NCI-H748 (cell line): Measurements from ENCODE around the gene PIRT.
A peak's percentile ranks its signal among the peaks of the same experiment; 100 is the strongest.
"Not testable (repeated sequence)": the region's sequence is repeated elsewhere in the genome, so short reads cannot be mapped to it uniquely, and the experiment has no call there.

ENCODE experiments used
- DNase-seq: peaks from one replicate; lab custom pipeline; 2025; ENCODE audit not compliant: unreplicated experiment; lab: John Stamatoyannopoulos, UW

PIRT gene

DNA sequence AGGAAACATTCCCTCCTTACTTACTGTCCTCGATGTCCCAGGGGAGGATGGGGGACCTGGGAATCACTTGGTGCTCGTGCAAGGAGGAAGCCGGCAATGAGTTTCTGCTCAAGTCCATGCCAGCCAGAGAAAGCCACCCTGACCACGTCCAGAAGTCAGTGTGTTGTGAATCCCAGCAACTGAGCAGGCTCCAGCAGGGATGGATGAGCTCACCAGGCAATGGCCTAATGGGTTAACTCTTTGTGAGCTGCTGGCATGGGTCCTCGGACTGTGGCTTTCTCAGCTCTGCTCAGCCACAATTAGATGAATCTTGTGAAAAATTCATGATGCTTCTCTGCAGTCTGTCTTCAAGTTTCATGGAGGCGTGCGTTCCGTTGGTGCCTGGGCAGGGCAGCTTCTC, at the start of gene PIRT:
PIRT (minus strand) TSS at position 167 of the 400 bp plus-strand sequence. CDS start 12,442 bp downstream, outside the sequence.
- DNase-seq, result no peak

DNA sequence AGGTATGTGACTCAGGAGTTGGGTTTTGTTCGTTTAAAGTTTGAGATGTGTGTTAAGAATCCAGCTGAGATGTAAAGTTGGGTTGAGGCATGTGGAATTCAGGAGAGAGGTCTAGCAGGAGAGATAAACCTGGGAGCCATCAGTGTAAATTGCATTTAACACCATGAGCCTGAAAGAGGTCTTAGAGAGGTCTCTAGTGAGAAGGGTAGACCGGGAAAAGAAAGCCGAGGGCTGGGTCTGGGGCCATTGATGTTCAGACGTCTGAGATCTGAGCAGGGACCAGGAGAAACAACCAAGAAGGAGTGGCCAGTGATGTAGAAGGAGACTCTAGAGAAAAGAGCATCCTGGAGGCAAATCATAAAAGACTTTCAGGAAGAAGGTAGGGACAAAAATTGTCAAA, 44.1 kb upstream of the PIRT start:
- DNase-seq, result no peak

GRCh38 chr17:10879190-10879836, 41.4 kb upstream of the PIRT start:
- no peak for DNase-seq

DNA sequence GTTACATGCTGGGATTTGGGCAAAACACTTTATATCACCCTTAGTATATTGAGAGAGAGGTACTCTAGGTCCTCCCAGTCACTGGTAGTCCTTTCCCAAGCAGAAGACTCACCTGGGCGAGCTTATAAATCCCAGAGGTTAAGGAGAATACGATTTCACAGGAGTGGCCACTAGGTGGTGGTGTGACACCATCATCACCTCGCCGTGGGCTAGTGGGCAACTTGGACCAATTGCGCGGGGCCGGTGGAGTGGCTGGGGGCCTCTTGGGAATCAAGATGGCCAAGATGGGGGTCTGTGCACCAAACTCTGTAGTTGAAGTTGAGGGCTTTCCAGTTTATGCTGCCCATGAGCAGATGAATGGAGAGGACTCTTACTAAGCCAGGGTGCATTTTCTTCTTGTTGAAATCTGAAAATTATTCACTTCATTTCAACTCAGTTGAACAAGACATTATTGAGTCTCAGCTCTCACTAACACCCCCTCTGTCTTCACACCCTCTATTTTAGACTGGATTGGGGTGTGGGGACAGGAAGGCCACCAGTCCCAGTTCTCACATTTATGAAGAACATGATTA, 38.2 kb upstream of the PIRT start:
- DNase-seq, result peak; percentile 49

- DNase-seq, result no peak
Measured at GRCh38 chr17:10875430-10875851, 37.6 kb upstream of the PIRT start.

- no peak for DNase-seq
Measured at GRCh38 chr17:10871914-10872313, 34.0 kb upstream of the PIRT start.

DNA sequence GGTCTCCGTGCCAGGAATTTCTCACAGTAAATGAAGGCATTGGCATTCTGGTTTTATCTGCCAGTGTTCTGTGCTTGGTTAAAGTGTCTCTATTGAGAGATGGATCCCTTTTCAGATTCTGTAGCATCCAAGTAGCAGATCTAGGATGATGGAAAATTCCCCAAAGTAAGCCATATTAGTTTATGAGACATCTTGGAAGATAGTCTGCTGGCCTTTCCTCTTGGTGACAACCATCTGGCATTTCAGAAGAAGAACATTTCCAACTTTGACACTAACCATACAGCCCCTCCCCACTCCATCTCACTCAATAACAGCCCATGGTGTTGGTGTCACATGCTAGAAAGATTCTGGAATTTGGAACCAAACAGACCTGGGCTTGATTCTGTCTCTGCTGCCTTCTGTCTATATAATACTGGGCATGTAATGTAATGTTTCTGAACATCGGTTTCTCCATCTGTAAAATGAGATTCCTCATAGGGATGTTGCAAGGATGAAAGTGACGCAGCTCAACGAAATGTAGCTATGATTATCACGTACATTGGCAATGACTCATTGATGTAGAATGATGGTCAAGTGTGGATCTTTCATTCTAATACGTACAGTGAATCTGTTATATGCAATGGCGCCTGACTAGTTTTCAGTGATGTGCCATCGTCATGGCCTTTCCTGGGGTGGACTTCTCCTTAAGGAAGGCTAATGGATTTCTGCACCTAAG, 32.6 kb upstream of the PIRT start:
- DNase-seq, result no peak

GRCh38 chr17:10868744-10869143, 30.9 kb upstream of the PIRT start:
- not testable (repeated sequence) for DNase-seq

- no peak for DNase-seq
Measured at GRCh38 chr17:10859051-10859450, 21.2 kb upstream of the PIRT start.

DNA sequence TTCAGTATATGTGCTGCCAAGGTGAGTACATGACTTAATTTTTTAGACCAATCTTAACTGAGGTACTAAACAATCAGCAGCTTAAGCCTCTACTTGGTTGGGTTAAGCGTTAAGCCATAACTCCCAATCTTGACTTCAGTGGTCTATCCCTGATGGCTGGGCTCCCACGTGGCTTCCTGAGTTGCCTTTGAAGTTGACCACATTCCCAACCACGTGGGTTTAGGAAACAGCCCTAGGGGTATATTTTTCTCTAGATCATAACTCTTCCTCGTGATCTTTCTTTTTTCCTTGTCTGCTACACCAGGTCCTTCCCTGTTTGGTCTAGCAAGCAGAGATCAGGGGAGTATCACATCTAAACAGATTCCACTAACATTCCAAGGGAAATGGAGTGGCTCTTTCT, 20.1 kb upstream of the PIRT start:
- DNase-seq, result no peak

DNA sequence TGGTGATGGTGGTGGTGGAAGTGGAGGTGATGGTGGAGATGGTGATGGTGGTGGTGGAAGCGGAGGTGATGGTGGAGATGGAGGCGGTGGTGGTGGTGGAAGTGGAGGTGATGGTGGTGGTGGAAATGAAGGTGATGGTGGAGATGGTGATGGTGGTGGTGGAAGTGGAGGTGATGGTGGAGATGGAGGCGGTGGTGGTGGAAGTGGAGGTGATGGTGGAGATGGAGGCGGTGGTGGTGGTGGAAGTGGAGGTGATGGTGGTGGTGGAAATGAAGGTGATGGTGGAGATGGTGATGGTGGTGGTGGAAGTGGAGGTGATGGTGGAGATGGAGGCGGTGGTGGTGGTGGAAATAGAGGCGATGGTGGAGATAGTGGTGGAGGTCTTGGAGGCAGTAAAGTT, 8.7 kb upstream of the PIRT start:
- not testable (repeated sequence) for DNase-seq

DNA sequence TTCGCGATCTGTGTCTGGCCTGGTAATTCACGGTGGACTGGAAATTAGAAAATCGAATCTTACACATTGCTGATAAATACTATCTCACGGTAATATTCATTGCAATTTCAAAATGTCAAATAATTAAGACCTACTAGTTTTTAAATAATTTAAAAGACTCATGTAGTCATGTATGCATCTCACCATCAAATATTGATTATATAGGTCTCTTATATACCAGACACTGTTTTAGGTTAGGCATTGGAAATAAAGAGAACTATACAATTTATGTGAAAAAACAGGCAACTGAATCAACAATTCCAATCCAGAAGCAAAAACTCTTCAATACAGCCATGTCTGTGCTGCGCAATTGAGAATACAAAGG, 7.5 kb upstream of the PIRT start:
- no peak for DNase-seq

DNA sequence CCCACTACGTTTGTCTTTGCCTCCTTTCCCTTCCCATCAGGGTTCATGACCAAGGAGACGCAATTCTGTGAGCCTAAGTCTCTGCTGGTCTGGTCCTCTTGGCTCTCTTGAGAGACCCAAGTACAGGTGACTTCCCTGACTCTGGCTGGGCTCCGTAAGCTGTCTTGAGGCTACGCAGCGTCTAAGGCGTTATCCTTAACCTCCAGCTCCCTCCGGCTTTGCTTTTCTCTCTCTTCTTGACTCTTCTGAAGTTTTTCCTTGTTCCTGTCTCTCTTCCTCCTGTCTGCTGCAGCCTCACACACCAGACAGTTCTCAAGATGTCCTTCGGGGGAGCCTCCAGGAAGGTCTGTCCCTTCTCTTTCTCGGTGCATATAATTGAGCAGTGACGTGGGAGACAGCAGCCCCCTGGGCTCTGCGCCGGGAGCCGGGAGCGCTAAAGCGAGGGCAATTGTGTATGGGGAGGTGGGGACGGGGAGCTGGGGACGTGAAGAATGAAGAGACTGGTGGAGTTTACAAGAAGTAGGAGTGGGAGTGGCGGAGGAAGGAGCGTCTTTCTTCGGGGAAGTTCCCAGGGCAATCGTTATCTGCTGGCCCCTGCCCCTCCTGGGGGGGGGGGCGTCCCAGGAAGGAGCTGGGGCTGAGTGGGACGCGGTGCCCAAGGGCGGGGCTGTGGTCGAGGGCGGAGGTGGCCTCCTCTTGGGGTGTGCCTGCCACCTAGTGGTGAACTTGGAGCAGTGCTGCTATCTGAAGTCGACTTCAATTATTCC, 6.9 kb upstream of the PIRT start:
- DNase-seq, result peak; percentile 61

DNA sequence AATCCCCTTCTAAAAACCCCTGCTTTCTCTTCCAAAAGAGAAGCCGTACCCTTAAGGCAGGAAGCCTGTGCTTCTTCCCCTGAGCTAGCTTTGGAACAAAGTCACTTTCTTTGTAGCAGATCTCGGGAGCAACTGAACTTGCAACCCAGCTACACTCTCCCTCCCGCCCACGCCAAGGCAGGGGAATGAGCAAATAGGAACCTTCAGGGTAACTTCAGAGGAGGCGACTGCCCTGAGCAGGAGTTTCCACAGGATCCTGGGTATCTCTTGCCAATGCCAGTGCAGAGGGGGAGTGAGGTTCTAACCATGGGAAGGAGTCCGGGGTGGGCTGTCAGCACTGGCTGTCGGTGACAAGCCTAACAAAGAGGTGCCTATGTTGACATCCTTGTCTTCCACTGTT, 5.9 kb upstream of the PIRT start:
- no peak for DNase-seq

DNA sequence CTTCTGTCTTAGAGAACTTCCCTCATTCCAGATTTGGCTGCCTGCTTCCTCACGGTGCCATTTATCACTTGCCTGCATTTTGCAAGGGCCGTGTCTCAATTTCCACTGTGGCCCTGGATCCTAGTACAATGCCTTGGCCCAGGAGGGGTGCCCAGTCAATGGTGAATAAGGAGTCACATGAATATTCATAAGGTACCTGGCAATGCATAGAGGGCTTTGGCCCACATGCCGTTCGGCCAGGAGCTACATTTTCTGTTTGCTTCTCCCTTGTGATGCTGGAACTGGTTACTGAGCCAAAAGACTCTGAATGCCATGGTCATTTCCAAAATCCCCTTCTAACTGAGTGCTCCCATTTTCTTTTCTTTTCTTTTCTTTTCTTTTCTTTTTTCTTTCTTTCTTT, 4.8 kb upstream of the PIRT start:
- no peak for DNase-seq

GRCh38 chr17:10838682-10839081, 795 bp upstream of the PIRT start:
- no peak for DNase-seq

GRCh38 chr17:10836966-10837590, 809 bp downstream of the PIRT start:
- peak; percentile 8 for DNase-seq

GRCh38 chr17:10836145-10836544, 1.7 kb downstream of the PIRT start:
- no peak for DNase-seq

DNA sequence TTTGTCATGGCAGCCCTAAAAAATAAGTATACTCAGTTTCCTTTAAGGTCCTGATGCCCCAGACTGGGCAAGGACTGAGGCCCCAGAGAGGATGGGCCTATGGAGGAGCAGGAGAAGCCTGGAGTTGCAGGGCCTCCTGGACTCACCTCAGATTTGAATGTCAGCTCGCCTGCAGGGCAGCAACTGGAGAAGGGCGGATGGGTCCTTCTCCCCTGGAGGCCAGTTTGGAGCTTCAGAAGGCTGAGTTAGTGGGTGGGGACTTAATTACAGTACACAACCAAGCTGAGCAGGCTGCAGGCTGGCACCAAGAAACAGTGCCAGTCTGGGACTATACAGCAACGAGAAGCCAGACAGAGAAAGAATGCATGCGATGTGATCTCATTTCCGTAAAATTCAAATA, 6.2 kb downstream of the PIRT start:
- no peak for DNase-seq

DNA sequence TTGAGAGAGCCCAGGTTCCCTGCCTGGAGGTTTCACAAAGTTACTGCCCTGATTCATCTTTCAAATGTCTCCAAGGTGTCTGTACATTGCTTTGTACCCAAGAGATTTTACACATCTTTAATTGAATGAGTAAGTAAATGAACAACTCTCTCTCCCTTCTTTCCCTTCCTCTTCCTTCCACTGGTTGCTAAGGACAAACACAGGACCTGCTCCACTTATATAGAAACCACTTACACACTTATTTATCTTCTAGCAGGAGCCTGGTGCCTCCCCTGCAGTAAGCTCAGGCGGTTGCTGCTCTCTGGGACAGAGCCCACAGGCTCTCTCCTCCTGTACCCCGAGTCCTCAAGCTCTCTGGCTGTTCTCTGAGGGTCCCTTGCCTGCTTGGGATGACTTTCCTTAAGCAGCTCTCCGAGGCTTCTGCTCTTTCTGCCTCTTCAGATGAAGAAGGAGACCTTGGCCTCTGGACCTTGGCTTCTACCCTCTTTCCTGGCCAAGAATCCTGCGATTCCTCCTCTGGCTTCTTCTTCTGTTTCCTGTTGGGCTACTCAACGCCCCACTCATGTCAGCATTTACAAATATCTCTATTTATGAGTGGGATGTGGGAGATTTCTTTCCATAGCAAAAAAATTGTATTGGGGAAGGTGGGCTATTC, 9.9 kb downstream of the PIRT start:
- no peak for DNase-seq

DNA sequence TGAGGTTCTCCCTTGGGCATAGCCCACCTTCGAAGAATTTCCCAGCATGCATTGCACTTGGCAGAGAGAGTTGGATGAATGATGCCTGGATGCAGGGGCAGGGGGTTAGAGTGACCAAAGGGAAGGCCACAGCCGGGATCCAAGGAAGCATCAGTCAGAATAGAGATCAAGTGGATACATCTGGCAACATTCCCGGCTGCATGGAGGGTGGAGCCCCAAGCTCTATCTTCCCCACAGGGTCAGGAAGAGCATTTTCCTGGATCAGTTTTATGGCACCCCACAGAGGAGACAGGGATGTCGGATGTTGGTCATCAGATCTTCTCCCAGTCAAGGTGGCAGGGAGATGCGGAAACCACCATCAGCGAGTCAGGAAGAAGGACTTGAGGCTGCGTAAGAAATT, 13.0 kb downstream of the PIRT start:
- DNase-seq, result no peak
